ENCODE measurements around the gene DDR2.

DDR2 gene

GRCh38 chr1:162662013-162662412 lies 29.7 kb downstream of the DDR2 start:
- TF ChIP-seq, protein P1, sequence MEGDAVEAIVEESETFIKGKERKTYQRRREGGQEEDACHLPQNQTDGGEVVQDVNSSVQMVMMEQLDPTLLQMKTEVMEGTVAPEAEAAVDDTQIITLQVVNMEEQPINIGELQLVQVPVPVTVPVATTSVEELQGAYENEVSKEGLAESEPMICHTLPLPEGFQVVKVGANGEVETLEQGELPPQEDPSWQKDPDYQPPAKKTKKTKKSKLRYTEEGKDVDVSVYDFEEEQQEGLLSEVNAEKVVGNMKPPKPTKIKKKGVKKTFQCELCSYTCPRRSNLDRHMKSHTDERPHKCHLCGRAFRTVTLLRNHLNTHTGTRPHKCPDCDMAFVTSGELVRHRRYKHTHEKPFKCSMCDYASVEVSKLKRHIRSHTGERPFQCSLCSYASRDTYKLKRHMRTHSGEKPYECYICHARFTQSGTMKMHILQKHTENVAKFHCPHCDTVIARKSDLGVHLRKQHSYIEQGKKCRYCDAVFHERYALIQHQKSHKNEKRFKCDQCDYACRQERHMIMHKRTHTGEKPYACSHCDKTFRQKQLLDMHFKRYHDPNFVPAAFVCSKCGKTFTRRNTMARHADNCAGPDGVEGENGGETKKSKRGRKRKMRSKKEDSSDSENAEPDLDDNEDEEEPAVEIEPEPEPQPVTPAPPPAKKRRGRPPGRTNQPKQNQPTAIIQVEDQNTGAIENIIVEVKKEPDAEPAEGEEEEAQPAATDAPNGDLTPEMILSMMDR (IDR thresholded peaks at IDR 0.05; ENCODE audit: insufficient read depth, missing control alignments), result no peak
- FAIRE-seq (peak; percentile 41), DNase-seq (ENCODE audit: insufficient read length, low spot score) (no peak)

- TF ChIP-seq, protein P1 (IDR thresholded peaks at IDR 0.05; ENCODE audit: insufficient read depth, missing control alignments), result no peak
- DNase-seq (ENCODE audit: insufficient read length, low spot score), result no peak
- no peak for FAIRE-seq
These were observed 30.8 kb downstream of the DDR2 start for GRCh38 chr1:162663086-162663485.

DNA sequence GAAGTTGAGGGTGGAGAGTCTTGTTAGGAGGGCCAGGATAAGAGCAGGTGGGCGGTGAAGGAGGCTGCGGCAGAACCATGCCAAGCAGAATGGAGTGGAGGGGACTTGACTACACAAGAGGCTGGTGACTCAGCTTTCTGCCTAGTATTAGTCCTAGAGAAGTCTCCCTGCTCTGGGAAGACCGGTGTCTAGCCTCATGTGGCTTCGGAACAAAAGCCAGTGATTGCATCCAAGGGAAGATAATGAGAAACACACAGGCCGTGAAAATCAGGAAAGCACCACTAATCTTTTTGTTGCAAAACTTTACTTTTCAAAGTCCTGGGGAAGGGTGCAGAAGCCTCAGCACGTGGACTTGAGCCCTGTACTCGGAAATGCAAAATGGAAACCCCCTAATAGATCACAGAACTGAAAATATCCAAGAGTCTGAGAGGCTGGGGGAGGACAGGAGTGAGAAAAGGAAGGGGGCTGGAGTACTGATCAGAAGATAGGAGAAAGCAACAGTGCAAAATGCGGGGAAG lies 31.4 kb downstream of the DDR2 start:
- DNase-seq (ENCODE audit: insufficient read length, low spot score) (no peak), FAIRE-seq (no peak)
- TF ChIP-seq, protein P1 (IDR thresholded peaks at IDR 0.05; ENCODE audit: insufficient read depth, missing control alignments), result no peak

GRCh38 chr1:162666006-162666645 lies 33.9 kb downstream of the DDR2 start:
- FAIRE-seq (peak; percentile 88), DNase-seq (ENCODE audit: insufficient read length, low spot score) (no peak)
- TF ChIP-seq, protein P1 (IDR thresholded peaks at IDR 0.05; ENCODE audit: insufficient read depth, missing control alignments), result no peak

GRCh38 chr1:162667381-162668080 lies 35.3 kb downstream of the DDR2 start:
- DNase-seq (ENCODE audit: insufficient read length, low spot score), result no peak
- TF ChIP-seq, protein P1 (IDR thresholded peaks at IDR 0.05; ENCODE audit: insufficient read depth, missing control alignments), result no peak
- no peak for FAIRE-seq

DNA sequence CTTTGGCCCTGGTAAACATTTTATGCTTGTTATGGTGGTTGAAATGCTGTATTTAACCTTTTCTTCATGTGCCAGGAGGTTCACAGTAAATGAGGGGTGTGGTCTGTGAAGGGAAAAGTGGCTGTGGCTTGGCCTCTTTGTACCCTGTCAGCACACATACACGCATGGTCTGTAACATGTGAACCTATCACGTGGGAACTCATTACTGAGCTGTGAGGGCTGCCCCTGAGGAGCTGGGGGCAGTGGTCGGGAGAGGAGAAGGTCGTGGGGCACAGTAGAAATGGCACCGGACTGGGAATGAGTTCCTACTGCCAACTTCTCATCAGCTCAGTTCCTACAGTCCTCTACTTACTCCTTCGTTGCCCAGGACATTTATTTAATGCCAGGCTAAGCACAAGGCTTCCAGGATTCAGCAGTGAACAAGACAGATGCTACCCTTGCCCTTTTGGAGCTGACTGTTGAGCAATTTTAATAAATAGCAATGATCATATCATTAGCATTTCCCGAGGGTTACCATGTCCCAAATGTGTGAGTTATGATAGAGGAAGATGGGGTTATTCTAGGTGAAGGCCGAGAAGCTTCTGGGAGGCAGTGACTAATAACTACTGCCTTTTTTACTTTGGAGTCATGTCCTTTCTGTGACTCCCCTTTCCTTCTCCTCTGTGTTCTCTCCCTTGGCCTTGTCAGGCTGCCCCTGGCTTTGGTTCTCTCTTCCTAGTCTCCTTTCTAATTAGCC lies 38.8 kb downstream of the DDR2 start:
- TF ChIP-seq, protein P1 (IDR thresholded peaks at IDR 0.05; ENCODE audit: insufficient read depth, missing control alignments), result no peak
- FAIRE-seq (no peak), DNase-seq (ENCODE audit: insufficient read length, low spot score) (no peak)
